ENCODE data around the gene IFT74. TPM values are rescaled to one million over a fixed set of nuclear protein-coding genes. Genes with fewer than 3 reads are reported as not detected.

The IFT74 gene
- 19.0 and 20.6 TPM in 2 replicates for total RNA-seq
- long read RNA-seq, transcript IFT74-201 (20 exons, 2,160 nt), result major isoform, 5 of 25 reads
- long read RNA-seq, partial matches to known transcripts, result 18 of 25 reads
- long read RNA-seq, other reads (novel, unspliced or antisense), result 1 of 25 reads

- H3K9me3 Mint-ChIP-seq, result no peaks in the 10 kb centered on the region
- no peak for TF ChIP-seq CTCF (conservative IDR thresholded peaks at IDR 0.05)
- peaks cover 2% of the 10 kb centered on the region for H3K27me3 Mint-ChIP-seq (ENCODE audit: low read depth)
- H3K36me3 Mint-ChIP-seq (ENCODE audit: low read depth), result peaks cover 4% of the 10 kb centered on the region
- peak within 1 kb of the TSS; percentile 95 for H3K4me3 Mint-ChIP-seq
- H3K27ac Mint-ChIP-seq (ENCODE audit: unreplicated experiment), result peak within 1 kb of the TSS; percentile 100
- DNase-seq (ENCODE audit: low read depth, low spot score), result peak; percentile 88
- peaks cover 33% of the 10 kb centered on the region for H3K4me1 Mint-ChIP-seq
Observed at GRCh38 chr9:26955921-26956859, at the start of gene IFT74. IFT74 (plus strand) TSS chr9:26956412; CDS start chr9:26961968, 5,556 bp downstream.

GRCh38 chr9:26913138-26913668, 43.0 kb upstream of the IFT74 start:
- no peaks in the 10 kb centered on the region for H3K27me3 Mint-ChIP-seq (ENCODE audit: low read depth)
- H3K27ac Mint-ChIP-seq (ENCODE audit: unreplicated experiment), result no peak overlapping the region
- no peak for TF ChIP-seq CTCF (conservative IDR thresholded peaks at IDR 0.05)
- H3K9me3 Mint-ChIP-seq, result no peaks in the 10 kb centered on the region
- no peaks in the 10 kb centered on the region for H3K4me1 Mint-ChIP-seq
- H3K4me3 Mint-ChIP-seq, result no peak overlapping the region
- peaks cover 14% of the 10 kb centered on the region for H3K36me3 Mint-ChIP-seq (ENCODE audit: low read depth)
- DNase-seq (ENCODE audit: low read depth, low spot score), result no peak

- DNase-seq (ENCODE audit: low read depth, low spot score), result no peak
- no peak for TF ChIP-seq CTCF (conservative IDR thresholded peaks at IDR 0.05)
- Mint-ChIP-seq H3K36me3 (ENCODE audit: low read depth) (peaks cover 31% of the 10 kb centered on the region), H3K27me3 (ENCODE audit: low read depth) (no peaks in the 10 kb centered on the region), H3K9me3 (no peaks in the 10 kb centered on the region), H3K4me1 (no peaks in the 10 kb centered on the region), H3K4me3 (no peak overlapping the region), H3K27ac (ENCODE audit: unreplicated experiment) (no peak overlapping the region)
Observed at GRCh38 chr9:26919698-26920097, 36.5 kb upstream of the IFT74 start.

GRCh38 chr9:26925609-26926008, 30.6 kb upstream of the IFT74 start:
- DNase-seq (ENCODE audit: low read depth, low spot score), result no peak
- Mint-ChIP-seq H3K27me3 (ENCODE audit: low read depth) (no peaks in the 10 kb centered on the region), H3K4me3 (no peak overlapping the region), H3K4me1 (no peaks in the 10 kb centered on the region), H3K9me3 (no peaks in the 10 kb centered on the region), H3K36me3 (ENCODE audit: low read depth) (peaks cover 24% of the 10 kb centered on the region), H3K27ac (ENCODE audit: unreplicated experiment) (no peak overlapping the region)
- TF ChIP-seq CTCF (conservative IDR thresholded peaks at IDR 0.05), result no peak

GRCh38 chr9:26928902-26929495, 27.2 kb upstream of the IFT74 start:
- Mint-ChIP-seq H3K27ac (ENCODE audit: unreplicated experiment) (no peak overlapping the region), H3K9me3 (no peaks in the 10 kb centered on the region), H3K4me3 (no peak overlapping the region), H3K27me3 (ENCODE audit: low read depth) (no peaks in the 10 kb centered on the region), H3K36me3 (ENCODE audit: low read depth) (peaks cover 12% of the 10 kb centered on the region), H3K4me1 (no peaks in the 10 kb centered on the region)
- no peak for TF ChIP-seq CTCF (conservative IDR thresholded peaks at IDR 0.05)
- no peak for DNase-seq (ENCODE audit: low read depth, low spot score)

All from neural crest cell (in vitro differentiated cells).